NCI-H526 treated with DMSO at 0.1 percent for 48 hours (cell line): ENCODE data around the gene SCNN1B.
"Not testable (repeated sequence)": the region's sequence is repeated elsewhere in the genome, so short reads cannot be mapped to it uniquely, and the experiment has no call there.

Experiments
- DNase-seq: peaks from one replicate; lab custom pipeline; 2025; lab: John Stamatoyannopoulos, UW

Gene SCNN1B

GRCh38 chr16:23355106-23355670 is 53.1 kb downstream of the SCNN1B start:
- no peak for DNase-seq

GRCh38 chr16:23356941-23357340 is 54.8 kb downstream of the SCNN1B start:
- no peak for DNase-seq

- DNase-seq: no peak
Measured at GRCh38 chr16:23357761-23358290, 55.7 kb downstream of the SCNN1B start.

- no peak for DNase-seq
Measured at GRCh38 chr16:23359092-23359760, 57.1 kb downstream of the SCNN1B start.

DNA sequence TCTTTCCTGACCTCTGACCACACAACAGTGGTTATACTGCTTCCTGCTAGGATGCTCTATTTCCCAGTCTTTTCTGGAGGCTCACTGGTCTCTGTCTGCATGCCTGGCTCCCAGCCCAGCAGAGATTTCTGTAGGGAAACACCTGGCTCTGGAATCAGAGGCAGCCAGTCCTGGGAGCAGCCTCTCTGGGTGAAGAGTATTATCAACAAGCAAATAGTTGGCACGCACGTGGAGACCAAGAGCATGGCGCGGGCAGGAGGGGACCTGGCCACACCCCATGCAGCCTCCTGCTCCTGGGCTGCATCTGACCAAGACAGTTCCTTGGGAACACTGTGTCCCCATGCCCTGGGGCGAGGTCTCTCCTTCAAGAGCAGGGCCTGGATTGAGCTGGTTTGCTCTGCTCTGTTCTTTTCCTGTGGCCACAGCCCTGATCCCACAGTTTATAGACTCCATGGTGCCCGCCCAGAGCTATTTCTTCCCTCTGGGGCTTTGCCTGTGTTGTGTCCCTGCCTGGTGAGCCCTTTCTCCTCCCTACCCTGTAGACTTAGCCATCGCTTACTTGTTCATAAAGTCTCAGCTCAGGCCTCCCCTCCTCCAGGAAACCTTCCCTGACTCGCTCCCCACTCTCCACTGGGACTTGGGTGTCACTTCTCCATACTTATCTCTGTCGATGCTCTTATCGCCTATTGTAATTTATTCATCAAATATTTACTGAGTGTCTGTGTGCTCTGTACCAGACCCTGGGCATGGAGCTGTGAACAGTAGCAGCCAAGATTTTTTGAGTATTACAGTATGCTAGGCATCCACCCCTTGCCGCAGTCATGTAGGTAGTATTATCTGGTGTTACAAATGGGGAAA is 60.6 kb downstream of the SCNN1B start:
- no peak for DNase-seq

GRCh38 chr16:23365602-23366240 is 63.6 kb downstream of the SCNN1B start:
- no peak for DNase-seq

DNA sequence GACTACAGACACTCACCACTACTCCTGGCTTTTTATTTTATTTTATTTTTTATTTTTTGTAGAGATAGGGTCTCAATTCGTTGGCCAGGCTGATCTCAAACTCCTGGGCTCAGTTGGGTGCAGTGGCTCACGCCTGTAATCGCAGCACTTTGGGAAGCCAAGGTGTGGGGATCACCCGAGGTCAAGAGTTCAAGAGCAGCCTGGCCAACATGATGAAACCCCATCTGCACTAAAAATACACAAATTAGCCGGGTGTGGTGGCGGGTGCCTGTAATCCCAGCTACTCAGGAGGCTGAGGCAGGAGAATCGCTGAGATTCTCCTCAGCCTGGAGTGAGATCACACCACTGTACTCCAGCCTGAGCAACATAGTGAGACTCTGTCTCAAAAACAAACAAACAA is 64.2 kb downstream of the SCNN1B start:
- DNase-seq: not testable (repeated sequence)

- no peak for DNase-seq
Measured at GRCh38 chr16:23367564-23367963, 65.5 kb downstream of the SCNN1B start.

DNA sequence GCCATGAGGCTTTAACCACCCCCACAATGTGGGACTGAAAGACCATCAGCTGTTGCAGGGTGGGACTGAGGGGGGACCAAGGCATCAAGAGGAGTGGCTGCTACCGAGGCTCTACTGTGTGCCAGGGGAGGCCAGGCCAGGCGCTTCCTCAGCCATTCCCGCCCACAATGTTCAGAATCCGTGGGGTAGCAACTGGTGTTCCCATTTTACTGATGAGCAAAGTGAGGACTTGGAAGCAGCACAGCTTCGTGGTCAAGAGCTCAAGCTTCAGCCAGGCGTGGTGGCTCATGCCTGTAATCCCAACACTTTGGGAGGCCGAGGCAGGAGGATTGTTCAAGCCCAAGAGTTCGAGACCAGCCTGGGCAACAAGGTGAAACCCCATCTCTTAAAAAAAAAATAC is 65.9 kb downstream of the SCNN1B start:
- DNase-seq: no peak

GRCh38 chr16:23368469-23368868 is 66.4 kb downstream of the SCNN1B start:
- no peak for DNase-seq

GRCh38 chr16:23369416-23369815 is 67.3 kb downstream of the SCNN1B start:
- no peak for DNase-seq

- no peak for DNase-seq
Measured at GRCh38 chr16:23371368-23371767, 69.3 kb downstream of the SCNN1B start.

GRCh38 chr16:23373436-23374219 is 71.5 kb downstream of the SCNN1B start:
- DNase-seq: no peak

DNA sequence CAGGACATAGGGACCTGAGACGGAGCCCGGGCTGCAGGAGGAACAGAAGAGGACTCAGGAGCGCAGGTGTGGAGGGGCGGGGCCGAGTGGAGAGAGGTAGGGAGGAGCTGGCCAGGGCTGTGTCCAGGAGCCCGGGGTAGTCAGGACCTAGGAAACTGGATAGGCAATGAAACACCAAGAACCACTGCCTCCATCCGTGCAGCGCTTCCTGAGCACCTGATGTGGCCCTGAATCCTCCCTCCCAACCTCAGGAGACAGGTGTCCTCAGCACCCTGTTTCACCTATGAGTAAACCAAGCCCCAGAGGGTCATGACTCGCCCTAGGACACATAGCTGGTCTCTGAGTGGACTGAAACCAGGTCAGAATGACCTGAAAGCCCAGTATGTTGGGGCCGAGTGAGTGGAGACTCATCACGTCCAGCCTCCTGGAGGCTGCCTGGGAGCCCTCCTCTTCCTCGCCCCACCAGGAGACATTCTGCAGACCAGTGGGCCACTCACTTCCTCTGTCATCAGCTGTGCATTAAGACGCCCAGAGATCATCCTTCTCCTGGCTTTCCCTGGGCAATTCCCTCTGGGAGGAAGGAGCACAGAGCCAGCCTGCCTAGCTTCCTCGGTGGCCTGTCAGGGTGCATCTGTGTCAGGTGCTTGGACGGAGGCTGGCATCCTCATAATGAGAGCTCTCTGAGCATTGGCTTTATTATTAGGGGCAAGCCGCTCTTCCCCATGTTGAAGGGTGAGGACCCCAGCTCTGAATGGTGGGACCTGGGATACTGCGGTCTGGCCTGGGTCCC is 72.8 kb downstream of the SCNN1B start:
- no peak for DNase-seq

GRCh38 chr16:23375643-23376042 is 73.5 kb downstream of the SCNN1B start:
- DNase-seq: no peak

DNA sequence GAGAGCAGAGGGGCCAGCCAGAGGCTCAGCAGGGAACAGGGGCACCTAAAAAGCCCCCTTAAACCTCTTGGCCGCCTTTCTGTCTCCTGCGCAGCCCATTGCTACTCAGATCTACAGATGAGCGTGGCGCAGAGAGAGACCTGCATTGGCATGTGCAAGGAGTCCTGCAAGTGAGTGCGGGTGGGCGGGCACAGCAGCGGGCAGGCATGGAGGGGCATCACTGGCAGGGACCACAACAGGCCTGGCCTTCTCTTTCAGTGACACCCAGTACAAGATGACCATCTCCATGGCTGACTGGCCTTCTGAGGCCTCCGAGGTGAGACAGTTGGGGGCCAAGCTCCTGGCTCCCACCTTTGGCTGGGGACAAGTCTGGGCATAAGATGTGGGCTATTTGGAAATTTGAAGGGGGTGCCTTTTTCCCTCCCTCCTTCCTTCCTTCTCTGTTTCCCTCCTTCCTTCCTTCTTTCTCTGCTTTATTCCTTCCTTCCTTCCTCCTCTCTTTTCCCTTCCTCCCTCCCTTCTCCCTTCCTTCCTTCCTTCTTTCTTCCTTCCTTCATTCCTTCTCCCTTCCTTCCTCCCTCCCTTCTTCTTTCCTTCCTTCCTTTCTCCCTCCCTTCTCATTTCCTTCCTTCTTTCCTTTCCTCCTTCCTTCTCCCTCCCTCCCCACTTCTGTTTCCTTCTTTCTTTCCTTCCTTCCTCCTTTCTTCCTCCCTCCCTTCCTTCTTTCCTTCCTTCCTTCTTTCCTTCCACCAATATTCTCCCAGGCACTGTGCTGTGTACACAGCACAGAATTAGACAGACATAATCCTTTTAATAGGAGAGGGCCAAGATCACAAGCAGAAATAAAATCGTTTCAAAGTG is 75.2 kb downstream of the SCNN1B start:
- no peak for DNase-seq

DNA sequence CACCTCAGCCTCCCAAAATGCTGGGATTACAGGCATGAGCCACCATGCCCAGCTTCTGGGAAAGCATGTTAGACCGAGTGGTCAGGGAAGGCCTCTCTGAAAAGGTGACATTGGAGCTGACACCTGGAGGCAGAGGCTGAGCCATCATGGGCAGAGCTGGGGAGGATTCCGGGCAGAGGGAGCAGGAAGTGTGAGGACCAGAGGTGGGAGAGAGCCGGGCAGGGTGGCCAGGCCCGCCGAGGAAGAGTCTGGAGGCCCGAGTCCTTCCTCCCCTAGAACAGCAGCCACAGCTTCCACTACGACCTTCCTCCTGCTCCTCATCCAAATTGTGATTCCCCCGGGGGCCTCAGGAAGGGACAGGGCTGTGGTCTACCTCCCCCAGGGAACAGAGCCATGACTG is 76.2 kb downstream of the SCNN1B start:
- DNase-seq: no peak

DNA sequence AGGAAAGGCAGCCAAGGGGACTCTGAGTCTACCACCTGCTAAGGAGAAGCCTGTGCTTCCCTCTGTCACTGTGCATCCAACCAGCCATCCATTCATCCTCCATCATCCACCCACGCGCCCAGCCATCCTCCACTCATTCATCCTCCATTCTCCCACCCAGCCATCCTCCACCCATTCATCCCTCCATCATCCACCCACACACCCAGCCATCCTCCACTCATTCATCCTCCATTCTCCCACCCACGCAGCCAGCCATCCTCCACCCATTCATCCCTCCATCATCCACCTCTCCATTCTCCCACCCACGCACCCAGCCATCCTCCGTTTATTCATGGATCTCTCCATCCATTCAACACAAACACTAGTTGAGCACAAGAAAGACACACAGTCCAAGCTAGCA is 76.8 kb downstream of the SCNN1B start:
- no peak for DNase-seq

DNA sequence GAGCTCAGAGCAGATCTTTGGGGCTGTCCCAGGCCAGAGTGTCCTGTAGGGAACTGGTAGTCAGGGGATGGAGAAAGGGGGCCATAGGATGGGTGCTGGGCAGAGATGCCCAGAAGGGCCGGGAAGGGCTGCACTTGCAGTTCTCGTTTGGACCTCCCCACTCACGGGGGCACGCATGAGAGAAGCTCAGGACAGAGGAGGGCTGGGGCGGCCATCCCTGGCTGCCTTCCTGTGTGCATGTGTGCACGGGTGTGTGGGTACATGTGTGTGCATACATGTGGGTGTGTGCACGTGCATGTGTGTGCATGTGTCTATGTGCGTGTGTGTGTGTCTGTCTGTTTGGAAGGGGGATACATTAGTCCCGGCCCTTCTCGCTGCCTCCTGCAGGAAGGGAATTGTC is 77.6 kb downstream of the SCNN1B start:
- DNase-seq: no peak

- DNase-seq: no peak
Measured at GRCh38 chr16:23380501-23380951, 78.4 kb downstream of the SCNN1B start.
